NCI-H446 (cell line): ENCODE results near the gene ACAD8.
A peak's percentile ranks its signal among the peaks of the same experiment; 100 is the strongest.
"Not testable (repeated sequence)": the region's sequence is repeated elsewhere in the genome, so short reads cannot be mapped to it uniquely, and the experiment has no call there.

ENCODE experiments used
- DNase-seq, 2 experiments: peaks; one replicate each; lab custom pipeline; 2025; lab: John Stamatoyannopoulos, UW

The ACAD8 gene

DNA sequence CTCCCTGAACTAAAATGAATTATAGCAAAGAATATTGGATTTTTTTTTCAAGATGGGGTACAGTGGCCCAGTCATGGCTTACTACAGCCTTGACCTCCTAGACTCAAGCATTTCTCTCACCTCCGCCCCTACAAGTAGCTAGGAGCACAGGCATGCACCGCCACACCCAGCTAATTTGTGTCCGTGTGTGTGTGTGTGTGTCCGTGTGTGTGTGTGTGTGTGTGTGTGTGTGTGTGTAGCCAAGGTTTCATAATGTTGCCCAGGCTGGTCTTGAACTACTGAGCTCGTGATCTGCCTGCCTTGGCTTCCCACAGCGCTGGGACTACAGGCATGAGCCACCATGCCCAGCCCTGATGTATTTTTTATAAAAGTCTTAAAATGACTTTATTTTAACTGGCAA, 12.8 kb upstream of the ACAD8 start:
- DNase-seq = no peak

DNA sequence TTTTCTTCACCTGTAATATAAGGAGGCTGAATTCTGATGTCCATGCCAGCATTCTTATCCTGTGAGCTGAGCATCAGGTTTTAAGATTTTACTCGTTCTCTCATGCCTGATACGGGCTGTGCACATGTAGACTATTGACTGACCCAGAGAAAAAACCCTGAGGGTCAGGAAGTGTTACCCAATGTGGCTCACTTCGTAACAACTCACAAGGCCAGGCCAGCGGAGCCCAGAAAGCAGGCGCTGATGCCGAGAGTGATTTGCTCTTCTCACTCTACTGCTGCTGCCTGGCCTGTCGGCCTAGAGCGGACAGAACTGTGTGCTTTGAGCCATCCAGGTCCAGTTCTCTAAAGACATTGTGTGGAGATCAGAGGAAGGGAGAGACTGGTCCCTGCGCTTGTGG, 11.0 kb upstream of the ACAD8 start:
- DNase-seq = no peak

DNA sequence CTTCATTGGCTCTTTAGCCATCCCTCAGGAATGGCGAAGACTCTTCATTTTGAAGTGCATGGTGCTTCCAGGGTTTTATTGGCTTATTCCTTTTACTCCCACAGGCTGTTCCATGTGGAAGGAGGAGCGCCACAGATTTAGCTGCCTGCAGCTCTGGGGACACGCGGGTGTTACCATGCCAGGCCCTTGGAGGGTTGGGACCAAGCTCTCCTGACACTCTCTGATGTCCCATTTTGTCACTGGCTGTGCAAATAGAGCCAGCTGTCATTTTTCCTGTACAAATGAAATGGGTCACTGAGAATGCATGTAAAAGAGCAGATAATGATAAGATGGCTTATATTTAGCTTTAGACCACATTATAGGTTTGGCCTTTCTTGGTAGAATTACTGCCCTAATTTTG, 9.5 kb upstream of the ACAD8 start:
- DNase-seq = no peak

DNA sequence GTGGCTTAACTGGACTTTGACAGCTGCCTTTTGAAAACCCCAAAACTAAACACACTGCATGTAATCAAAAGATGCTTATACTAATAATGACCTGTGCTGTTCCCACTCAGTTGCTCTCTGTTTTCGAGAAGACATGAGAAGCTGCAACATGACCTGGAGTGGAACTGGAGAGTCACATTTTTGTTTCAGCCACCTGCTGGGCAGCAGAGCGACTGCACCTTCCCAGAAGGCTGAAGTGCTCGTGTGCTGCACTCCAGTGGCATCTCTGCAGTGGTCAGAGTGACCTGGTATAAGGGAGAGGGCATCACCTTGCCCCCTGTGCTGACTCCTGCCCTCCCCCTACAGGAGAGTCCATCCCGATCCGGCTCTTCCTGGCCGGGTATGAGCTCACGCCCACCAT, 8.8 kb upstream of the ACAD8 start:
- DNase-seq = peak in 1 of 2 experiments; percentile 10

DNA sequence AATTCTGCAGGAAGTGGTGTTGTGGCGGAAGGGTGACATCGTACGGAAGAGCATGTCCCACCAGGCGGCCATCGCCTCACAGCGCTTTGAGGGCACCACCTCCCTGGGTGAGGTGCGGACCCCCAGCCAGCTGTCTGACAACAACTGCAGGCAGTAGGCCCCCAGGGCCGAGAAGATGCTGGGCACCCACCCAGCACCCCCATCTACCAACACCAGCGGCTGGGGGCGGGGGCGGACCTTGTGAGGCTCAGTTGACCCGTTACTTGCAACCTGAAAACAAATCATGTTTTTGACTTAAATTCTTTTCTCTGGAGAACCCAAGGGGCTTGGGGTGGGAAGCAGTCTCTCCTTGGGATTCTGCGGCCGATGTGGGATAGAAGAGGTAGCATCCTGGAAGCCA, 7.9 kb upstream of the ACAD8 start:
- DNase-seq = no peak

DNA sequence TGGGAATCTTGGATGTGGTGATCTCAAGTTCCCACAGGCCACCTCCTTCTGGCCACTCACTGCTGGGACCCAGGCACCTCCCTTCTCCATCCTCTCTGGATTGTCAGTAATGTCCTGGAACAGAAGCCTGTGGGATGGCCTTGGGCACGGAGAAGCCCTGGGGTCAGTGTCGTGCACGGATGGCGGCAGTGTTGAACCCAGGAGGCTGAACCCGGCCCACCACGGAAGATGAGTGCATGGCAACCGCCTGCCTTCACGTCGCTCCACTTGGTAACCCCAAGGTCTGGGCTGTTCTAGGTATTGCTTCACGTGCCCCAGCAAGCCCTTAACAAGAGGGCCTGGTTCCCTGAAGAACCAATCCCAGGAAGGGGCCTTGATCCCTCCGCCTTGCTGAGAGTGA, 7.3 kb upstream of the ACAD8 start:
- DNase-seq = no peak

DNA sequence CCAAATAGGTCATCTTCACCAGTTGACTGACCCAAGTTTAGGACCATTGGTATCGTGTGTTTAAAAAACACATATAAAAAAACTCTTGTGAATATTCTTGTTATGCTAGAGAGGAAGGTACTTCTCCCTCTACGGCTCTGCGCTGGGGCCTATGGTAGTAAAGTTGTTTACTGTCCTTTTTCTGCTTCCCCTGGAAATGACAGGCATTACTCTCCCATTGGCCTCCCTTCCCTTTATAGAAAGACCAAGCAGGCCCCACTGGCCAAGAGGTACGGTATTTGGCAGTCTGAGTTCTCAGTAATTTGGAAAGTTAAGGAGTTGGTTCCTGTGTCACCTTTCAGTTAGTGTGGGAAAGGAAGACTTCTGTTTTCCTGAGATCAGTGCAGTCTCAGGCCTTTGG, 6.7 kb upstream of the ACAD8 start:
- no peak for DNase-seq

DNA sequence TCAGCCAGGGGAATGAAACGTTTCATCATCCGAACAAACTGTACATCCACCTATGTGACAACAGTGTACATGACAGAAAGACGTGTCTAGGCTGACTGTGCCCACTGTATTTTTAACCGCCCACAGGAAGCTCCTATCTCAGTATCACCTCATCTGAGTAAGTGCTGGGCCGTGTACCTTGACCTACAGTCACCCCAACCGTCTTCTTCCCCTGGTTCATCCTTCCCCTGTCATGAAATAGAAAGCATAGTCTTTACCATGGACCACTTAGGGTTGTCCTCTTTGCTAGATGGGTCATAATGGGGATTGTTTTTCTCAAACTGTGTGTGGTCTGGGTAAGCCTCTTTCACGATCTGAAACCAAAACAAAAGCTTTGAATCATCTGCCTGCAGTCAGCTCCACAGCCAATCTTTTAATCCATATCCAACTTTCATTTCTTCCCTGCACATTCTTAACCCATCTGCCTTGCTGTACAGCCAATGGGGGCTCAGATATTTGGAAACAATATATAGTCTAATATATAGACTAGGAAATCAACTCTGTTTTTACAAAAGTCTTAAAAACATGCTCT, 4.4 kb upstream of the ACAD8 start:
- DNase-seq = no peak

DNA sequence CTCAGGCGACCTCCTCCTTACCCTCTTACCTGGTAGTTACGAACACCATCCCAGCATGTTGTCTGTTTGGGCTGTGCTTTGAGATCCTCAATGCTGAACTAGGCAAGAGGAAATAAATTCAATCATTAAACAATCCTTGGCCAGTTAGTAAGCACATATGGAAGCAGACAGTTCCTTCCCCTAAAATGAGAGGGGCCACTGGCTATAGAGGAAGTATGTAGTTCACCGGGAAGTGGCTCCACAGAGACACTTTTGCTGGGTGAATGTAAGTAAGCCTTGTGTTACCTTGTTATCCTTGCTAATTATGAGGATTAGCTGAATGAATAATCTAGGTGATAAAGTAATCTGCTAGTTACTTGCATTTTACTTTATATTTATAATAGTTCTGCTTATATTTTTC, 3.1 kb upstream of the ACAD8 start:
- DNase-seq = no peak

DNA sequence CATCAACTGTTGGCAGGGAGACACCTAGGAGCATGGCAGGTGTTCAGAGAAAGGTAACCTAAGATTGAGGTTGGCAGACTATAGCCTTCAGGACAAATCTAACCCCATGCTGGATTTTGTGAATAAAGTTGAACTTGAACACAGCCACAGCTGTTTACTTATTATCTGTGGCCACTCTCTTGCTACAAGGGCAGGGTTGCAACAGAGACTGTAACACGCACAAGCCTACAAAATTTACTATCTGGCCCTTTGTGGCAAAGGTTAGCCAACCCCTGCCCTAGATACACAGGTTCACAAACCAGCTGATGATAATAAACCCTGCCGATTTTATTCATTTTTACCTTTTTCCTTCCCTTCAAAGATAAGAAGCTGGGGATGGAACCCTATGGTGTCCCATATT, 2.7 kb upstream of the ACAD8 start:
- DNase-seq = no peak

DNA sequence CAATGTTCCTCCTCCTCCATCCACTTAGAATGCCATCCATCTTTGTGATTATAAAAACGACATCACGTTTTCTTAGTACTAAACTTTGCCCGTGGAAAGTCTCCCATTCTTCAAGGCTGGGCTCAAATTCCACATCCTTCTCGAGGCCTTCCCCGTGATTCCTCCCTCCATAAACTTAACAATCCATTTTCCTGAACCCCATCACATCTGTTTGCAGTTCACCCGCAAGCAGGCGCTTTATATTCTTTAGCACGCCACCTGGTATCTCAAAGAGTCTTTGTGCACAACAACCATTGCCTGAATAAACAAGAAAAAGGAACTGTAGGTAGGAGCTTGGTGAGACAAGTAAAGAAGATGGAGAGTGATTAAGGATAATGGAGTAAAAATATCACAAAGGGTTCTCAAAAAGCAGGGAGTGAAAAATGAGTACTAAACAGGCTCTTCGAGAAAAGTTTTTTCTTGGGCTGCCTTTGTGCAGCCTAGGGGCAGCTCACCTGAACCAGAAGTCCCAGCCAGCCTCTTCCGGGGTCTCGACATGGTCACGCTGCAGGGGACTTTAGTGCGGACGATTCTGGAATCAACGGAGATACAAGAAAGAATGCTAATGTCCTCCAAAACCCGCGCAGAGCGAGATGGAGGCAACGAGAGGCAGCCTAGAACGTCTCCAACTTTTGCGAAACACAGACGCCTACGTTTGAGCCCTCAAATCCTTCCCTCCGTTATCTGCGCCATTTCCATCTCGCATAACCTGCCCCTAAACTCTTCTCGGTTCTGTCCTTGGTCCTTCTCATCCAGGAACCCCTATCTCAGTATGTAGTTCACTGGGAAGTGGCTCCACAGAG, 801 bp upstream of the ACAD8 start:
- DNase-seq = no peak

DNA sequence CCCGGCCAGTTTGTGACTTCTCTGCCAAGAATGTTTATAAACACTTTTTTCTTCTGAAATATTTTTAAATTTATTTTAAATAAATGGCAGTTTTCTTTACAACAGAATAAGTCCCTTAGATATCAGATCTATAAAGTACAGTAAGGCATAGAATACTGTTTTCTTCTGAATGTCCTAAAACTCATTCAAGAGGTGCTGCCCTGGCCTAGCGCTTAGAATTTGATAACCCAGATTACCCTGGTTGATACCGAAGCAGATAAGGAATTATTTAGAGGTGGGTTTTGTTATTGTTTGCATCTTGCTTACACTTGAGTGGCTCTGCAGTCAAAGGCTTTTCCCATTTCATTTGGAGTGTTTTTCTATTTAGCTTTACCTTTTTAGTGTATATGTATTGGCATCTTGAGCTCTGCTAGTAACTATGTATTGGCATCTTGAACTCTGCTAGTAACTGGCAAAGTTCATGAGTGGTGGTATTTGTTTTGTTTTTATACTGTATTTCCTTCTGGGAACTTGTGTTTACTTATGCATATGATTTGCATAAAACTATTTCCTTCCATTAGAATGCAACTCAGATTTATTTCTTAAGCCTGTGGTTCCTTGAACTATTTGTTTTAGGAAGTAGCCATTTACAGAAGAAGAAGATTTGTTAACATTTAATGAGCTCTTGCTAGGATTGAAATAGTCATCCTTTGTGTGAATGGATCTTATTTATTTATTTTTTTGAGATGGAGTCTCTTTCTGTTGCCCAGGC, 1.2 kb downstream of the ACAD8 start:
- DNase-seq = no peak

DNA sequence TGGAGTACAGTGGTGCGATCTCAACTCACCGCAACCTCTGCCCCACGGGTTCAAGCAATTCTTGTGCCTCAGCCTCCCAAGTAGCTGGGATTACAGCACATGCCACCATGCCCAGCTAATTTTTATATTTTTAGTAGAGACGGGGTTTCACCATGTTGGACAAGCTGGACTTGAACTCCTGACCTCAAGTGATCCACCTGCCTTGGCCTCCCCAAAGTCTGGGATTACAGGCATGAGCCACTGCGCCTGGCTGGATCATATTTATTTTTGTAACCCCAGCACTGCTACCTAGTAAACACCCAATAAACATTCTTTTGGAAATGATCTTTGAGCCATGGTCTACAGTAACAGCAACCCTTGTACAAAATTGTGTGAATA, 1.8 kb downstream of the ACAD8 start:
- DNase-seq = not testable (repeated sequence)

DNA sequence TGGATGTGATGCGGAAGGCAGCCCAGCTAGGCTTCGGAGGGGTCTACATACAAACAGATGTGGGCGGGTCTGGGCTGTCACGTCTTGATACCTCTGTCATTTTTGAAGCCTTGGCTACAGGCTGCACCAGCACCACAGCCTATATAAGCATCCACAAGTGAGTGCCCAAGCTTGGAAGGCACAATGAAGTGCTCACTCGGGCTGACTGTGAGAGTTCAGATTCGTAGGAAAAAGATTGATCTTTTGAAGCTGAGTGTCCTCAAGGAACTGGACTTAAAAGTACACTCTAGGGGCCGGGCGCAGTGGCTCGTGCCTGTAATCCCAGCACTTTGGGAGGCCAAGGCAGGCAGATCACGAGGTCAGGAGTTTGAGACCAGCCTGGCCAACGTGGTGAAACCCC, 3.7 kb downstream of the ACAD8 start:
- DNase-seq = no peak

DNA sequence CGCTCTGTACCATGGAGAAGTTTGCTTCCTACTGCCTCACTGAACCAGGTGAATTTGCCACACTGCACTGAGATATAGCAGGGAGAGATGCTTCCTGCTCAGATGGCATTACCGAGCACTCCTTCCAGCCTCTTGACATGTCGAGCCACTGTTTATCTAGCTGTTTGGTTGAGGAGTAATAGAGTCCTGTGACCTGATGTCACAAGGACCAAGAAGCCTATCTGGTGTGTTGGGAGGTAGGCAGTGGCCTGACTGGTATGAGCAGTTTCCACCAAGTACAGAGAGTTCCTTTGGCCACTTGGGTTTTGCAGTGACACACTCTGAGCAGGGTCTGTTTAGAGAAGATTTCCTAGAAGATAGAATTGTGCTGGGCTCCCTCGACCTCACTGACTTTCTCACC, 5.2 kb downstream of the ACAD8 start:
- DNase-seq = no peak

DNA sequence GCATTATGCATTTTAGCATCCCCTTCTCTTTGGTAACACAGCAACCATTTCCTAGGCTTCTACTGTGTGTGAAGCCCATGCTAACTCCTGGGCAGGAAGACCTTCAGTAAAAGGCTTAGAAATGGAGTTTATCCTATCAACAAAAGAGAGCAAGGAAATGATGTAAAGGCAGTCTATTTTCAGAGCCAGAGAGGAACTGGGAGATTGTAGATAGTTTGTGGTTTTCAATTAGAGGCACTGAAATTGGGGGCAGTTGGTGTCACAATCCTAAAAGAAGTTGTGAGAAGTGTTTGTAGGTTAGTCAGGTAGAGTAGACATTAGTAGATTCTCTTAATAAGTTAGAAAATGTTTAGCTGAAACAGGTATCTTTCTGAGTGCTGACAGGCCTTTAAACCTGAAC, 7.1 kb downstream of the ACAD8 start:
- no peak for DNase-seq

DNA sequence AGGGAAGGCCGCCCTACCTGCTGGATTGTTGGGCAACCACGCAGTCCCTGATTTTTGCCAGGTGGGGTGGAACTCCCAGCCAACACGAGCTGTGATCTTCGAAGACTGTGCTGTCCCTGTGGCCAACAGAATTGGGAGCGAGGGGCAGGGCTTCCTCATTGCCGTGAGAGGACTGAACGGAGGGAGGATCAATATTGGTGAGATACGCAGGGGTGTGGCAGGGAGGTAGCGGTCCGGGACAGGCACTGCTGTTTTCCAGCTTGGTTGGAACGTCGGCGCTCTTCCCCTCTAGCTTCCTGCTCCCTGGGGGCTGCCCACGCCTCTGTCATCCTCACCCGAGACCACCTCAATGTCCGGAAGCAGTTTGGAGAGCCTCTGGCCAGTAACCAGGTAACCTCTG, 7.6 kb downstream of the ACAD8 start:
- DNase-seq = no peak

DNA sequence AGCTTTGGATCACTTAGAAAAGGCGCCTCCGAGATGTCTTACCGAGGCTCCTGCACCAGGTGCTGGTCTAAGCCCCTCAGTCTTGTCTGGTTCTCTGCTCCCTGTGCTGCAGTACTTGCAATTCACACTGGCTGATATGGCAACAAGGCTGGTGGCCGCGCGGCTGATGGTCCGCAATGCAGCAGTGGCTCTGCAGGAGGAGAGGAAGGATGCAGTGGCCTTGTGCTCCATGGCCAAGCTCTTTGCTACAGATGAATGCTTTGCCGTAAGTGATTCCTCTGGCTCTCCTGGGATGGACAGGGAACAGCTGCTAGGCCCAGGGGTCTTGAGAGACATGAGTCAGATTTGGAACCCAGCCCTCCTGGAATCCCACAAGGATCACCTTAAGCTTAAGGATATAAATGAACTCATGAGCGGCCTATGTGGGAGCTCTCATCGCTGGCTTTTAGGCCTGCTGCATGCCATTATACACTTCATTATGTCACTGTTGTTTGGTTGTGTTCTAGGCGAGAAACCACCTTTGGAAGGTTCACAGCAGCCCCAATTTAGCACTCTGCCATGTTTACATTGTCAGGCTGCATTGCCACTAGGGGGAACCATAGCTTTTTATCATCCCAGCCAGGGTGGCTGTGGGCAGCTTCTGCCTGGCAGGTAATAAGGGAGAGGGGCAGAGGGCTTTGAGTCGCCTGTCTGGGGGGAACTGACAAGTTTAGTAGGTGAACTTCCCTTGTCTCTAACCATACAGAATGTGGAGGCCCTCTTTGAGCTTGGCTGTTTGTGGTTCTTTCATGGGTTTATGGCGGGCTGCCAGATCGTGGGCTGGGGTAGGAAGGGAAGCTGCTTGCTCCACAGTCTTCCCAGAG, 8.5 kb downstream of the ACAD8 start:
- peak; percentile 15 to 31 for DNase-seq

DNA sequence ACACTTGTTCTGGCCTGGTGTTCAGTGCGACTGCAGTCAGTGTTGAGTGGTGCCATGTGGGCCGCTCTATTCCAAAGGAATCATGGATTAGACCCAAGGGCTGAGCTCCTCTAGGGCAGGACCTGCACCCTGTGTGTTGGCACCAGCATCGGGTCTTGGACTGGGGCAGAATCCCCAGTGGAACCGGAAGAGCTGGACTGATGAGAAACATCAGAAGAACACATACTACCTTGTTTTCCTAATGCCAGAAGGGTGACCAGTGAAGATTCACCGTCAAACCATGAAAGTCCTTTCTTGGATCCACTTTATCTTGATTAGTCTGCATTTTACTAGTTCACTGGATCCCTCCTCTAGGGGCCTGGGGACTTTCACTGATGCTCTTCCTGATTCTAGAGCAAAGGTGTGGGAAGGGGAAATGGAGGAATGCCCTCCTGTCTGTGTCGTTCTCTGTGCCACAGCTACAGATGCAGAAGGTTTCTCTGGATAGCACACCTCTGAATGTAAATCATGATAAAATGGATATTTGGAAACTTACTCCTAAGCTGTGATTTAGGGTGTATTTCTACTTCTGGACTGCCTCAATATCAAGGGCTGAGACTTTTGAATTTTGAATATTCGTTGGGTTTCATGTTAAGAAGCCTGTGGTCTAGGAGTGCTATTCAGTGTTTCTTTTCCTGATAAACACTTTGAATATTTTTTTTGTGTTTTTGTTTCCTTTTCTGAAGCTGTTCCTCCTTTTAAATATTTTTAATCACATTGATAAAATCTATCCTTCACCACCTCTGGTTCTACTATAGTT, 11.8 kb downstream of the ACAD8 start:
- no peak for DNase-seq

DNA sequence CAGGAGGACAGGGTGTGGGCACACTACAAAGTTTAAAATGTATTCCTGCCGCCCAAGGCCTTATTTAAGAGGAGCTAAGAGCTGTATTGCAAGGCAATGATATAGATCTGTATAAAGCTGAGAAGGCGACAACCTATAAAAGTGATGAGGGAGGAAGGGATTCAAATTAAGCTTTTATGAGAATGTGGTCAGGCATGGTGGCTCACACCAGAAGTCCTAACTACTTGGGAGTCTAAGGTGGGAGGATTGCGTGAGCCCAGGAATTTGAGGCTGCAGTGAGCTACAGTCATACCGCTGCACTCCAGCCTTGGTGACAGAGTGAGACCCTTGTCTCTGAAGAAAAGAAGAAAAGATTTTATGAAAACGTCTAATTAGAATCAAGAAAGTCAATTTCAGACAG, 13.1 kb downstream of the ACAD8 start:
- no peak for DNase-seq

DNA sequence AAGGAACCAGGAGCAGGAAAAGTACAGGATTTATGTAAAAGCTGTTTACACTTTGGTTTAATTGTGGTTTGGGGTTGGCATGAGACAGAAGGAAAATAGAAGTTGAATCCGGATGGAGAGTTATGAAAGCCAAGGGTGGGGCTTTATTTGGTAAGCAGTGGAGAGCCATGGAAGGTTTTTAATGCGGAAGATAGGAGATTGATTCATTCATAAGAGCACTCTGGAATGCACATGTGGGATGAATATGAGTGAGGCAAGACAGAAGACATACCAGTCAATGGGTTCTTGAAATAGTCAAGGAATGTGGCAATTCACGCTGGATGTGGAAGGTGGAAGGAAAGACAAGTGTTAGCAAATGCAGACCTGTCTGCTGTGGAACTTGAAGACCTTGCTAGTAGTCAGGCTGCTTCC, 13.5 kb downstream of the ACAD8 start:
- DNase-seq = no peak

DNA sequence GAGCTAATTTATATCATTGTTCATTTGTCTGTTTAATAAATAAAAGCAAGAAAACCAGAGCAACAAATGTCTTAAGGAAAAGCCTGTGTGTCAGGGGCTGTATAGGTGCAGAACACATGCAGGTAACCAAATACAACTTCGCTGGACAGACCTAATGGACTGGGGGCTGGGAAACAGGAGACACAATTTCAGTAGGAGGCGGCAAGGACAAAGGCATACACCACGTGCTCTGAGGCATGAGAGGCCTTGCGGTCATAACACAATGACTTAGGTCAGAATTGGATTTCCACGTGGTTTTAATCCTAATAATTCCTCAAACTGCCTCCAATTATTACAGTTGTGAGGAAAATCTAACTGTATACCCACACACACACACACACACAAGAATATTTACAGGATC, 14.1 kb downstream of the ACAD8 start:
- no peak for DNase-seq
